ENCODE measurements around the gene HOMER2. TPM values are rescaled to one million over a fixed set of nuclear protein-coding genes. Genes with fewer than 3 reads are reported as not detected.

Gene HOMER2
- total and polyA plus RNA-seq, 2 of the 4 experiments (the other 2 are of a cell fraction), result 0.54 to 0.79 TPM

DNA sequence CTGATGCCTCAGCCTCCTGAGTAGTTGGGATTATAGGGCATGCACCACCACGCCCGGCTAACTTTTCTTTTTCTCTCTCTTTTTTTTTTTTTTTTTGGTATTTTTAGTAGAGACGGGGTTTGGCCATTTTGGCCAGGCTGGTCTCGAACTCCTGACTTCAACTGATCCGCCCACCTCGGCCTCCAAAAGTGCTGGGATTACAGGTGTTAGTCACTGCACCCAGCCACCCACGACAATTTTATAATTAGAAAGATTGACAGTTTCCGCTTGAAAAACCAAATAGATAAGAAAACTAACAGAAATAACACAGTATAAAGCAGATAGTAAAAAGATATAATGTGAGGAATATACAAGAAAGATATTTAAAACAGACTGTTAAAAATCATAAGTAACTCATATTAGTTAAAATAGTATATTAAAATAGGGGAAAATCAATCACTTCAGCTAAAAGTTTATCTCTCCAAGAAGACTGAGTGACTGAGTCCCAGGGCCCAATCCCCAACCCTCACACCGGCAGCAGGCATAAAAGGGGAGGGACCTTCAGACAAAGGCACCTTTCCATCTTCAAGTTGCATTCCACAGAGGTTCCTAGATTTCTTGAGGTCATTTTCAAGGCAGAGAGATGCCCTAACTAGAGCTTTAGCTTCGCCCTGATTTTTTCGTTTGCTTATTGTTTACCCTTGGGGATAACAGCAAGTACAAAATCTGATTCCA is 144.4 kb downstream of the HOMER2 start:
- ATAC-seq (ENCODE audit: low read depth), result no peak
- Histone ChIP-seq H3K56ac (ENCODE audit: extremely low read depth, insufficient read depth, low read length) (no peak overlapping the region), H3K27me3 (ENCODE audit: control insufficient read depth, insufficient read depth, low read length) (no peaks in the 10 kb centered on the region), H2BK5ac (ENCODE audit: low read depth, low read length, poor library complexity, severe bottlenecking) (no peak overlapping the region), H3K79me1 (ENCODE audit: low read depth in 1 of 2, low read length in 2 of 2) (peaks cover 7 to 12% of the 10 kb centered on the region in 2 experiments; a peak in 3 of 4 replicates), H3K18ac (ENCODE audit: low read depth, low read length) (no peak overlapping the region), H4K8ac (ENCODE audit: low read depth in 2 of 2, low read length in 2 of 2) (no peak overlapping the region), H4K5ac (ENCODE audit: low read depth, low read length) (no peak overlapping the region), H3K4me3 (ENCODE audit: insufficient read depth, low read depth, low read length) (no peak overlapping the region), H2AFZ (replicated peaks; ENCODE audit: low read length, poor library complexity) (peak overlapping the region; percentile 44), H2BK15ac (ENCODE audit: low read depth, low read length) (no peak overlapping the region), H3K4me1 (ENCODE audit: control insufficient read depth, insufficient read depth, low read length) (no peaks in the 10 kb centered on the region), H3K9ac (ENCODE audit: low read depth, low read length) (no peak overlapping the region), H3K27ac (ENCODE audit: insufficient read depth, low read length) (no peak overlapping the region), H2BK20ac (ENCODE audit: low read depth, low read length) (no peak overlapping the region), H3K23ac (ENCODE audit: low read depth, low read length) (no peak overlapping the region), H2BK120ac (ENCODE audit: low read depth, low read length) (no peak overlapping the region), H4K20me1 (ENCODE audit: insufficient read depth, low read length) (peaks cover 5% of the 10 kb centered on the region; the same call in 1 of the 2 replicates), H3K14ac (replicated peaks; ENCODE audit: low read depth, low read length) (no peak overlapping the region), H3K9me1 (ENCODE audit: insufficient read depth, low read length) (0 out of 2 replicates have a peak, but pooled peaks cover 5% of the 10 kb centered on the region), H2AK5ac (ENCODE audit: low read depth, low read length) (no peak overlapping the region), H3K4ac (ENCODE audit: low read depth, low read length) (no peak overlapping the region), H3K36me3 (ENCODE audit: control insufficient read depth, insufficient read depth, low read length) (no peaks in the 10 kb centered on the region), H3K4me2 (ENCODE audit: low read depth, low read length) (no peak overlapping the region), H2AK9ac (replicated peaks; ENCODE audit: low read depth, low read length, poor library complexity) (no peak overlapping the region), H3K9me3 (ENCODE audit: control insufficient read depth, insufficient read depth, low read length) (no peaks in the 10 kb centered on the region), H4K91ac (ENCODE audit: insufficient read depth, low read depth, low read length) (no peak overlapping the region)
- dilution Hi-C loops (cut with HindIII; ENCODE audit: low sequenced_read_pairs, unreplicated experiment) (no loop called here), intact Hi-C loops (cut with micrococcal nuclease) (loop anchor here (2.0 to 5.0 kb wide), 3 partner anchors 41 to 265 kb away; no protein-coding TSS in a partner anchor), in situ Hi-C loops (cut with MboI; ENCODE audit: low sequenced_read_pairs) (no loop called here)
- no peak for DNase-seq
- ChIA-PET POLR2A (ENCODE audit: unreplicated experiment) (no interaction called here), CTCF (interaction anchor here (0.8 kb wide), 1 partner anchor 277 kb away, joined by 3 read pairs; no protein-coding TSS in a partner anchor)
- BruUV-seq (replicated peaks), result no TSS peak
- TF ChIP-seq MAFK (IDR thresholded peaks at IDR 0.05; ENCODE audit: low read depth, low read length) (no peak), CEBPB (IDR thresholded peaks at IDR 0.05; ENCODE audit: low read depth, low read length) (no peak), FOS (IDR thresholded peaks at IDR 0.05; ENCODE audit: low read depth, low read length) (no peak)
- WGBS, 2 experiments (ENCODE audit: extremely low coverage in 2 of 2, insufficient read length in 1 of 2), result 80% methylated on average over 1 of the region's 11 CpGs; no CpG with 5 or more reads in 1 of the 2 experiments
